Endodermal cell (in vitro differentiated cells): ENCODE results near the gene DVL1. TPM values are rescaled to one million over a fixed set of nuclear protein-coding genes. Genes with fewer than 3 reads are reported as not detected.

Experiments used
- DNase-seq: peaks from one replicate; pipeline ENCODE4 v3.0.0-alpha.2; 2017
- H3K27ac ChIP-seq: 2 replicates; pipeline ENCODE4 v1.5.1; 2013; ENCODE audit warnings: mild to moderate bottlenecking, low read depth, low read length, moderate library complexity
- H3K27me3 ChIP-seq: 2 replicates; pipeline ENCODE4 v1.6.1; 2013; ENCODE audit warnings: mild to moderate bottlenecking, low read length, moderate library complexity; ENCODE audit not compliant: insufficient read depth, control insufficient read depth, poor library complexity, severe bottlenecking
- H3K36me3 ChIP-seq: 2 replicates; pipeline ENCODE4 v1.7.0; 2013; ENCODE audit warnings: mild to moderate bottlenecking, low read length, moderate library complexity; ENCODE audit not compliant: control insufficient read depth, insufficient read depth
- H3K4me1 ChIP-seq: one replicate; pipeline ENCODE4 v1.7.0; 2013; ENCODE audit warnings: low read length; ENCODE audit not compliant: control insufficient read depth, insufficient read depth
- H3K4me3 ChIP-seq: 2 replicates; pipeline ENCODE4 v1.5.1; 2013; ENCODE audit warnings: mild to moderate bottlenecking, low read length, moderate library complexity
- H3K9ac ChIP-seq: 2 replicates; pipeline ENCODE4 v1.6.1; 2013; ENCODE audit warnings: mild to moderate bottlenecking, low read length, moderate library complexity; ENCODE audit not compliant: poor library complexity, severe bottlenecking; ENCODE audit errors: extremely low read depth
- H3K9me3 ChIP-seq: 2 replicates; pipeline ENCODE4 v1.6.1; 2013; ENCODE audit warnings: mild to moderate bottlenecking, low read length, moderate library complexity; ENCODE audit not compliant: control insufficient read depth
- H3K27ac Mint-ChIP-seq: 2 replicates; pipeline ENCODE4 v1.8.0; 2020; ENCODE audit warnings: mixed read lengths
- H3K27me3 Mint-ChIP-seq: 2 replicates; pipeline ENCODE4 v1.8.0; 2021; ENCODE audit warnings: mild to moderate bottlenecking, mixed read lengths; ENCODE audit not compliant: insufficient read depth
- H3K36me3 Mint-ChIP-seq: 2 replicates; pipeline ENCODE4 v1.8.0; 2020; ENCODE audit warnings: low read depth, mixed read lengths
- H3K4me1 Mint-ChIP-seq: 2 replicates; pipeline ENCODE4 v1.8.0; 2020; ENCODE audit warnings: mixed read lengths
- H3K4me3 Mint-ChIP-seq: 2 replicates; pipeline ENCODE4 v1.8.0; 2020; ENCODE audit warnings: mild to moderate bottlenecking, moderate library complexity, mixed read lengths
- H3K9me3 Mint-ChIP-seq: 2 replicates; pipeline ENCODE4 v1.8.0; 2020; ENCODE audit warnings: mild to moderate bottlenecking, mixed read lengths
- CTCF ChIP-seq: fragments of 200-600 bp; sonication (generic); conservative IDR thresholded peaks from 2 replicates; pipeline ENCODE4 v1.5.0; 2021; ENCODE audit warnings: antibody characterized with exemption, mild to moderate bottlenecking
- WGBS, 2 experiments: methylation state at CpG; one replicate each; pipeline versions ENCODE4 v1.1.5 to v1.1.7; 2013; ENCODE audit warnings: missing lambda C conversion rate in 2 of 2, mixed read lengths in 1 of 2; ENCODE audit not compliant: insufficient coverage in 1 of 2, insufficient read length in 1 of 2; 5-methylcytosine and 5-hydroxymethylcytosine counted together
- total RNA-seq, 2 donors: library from RNA; stranded (reverse); fragmentation: NEBNext Ultra II Directional in 1 of 2; extraction: Animal tissue kit (Norgen Biotek cat#: 25700) in 1 of 2; gene quantifications; 2 replicates in 1 of 2; 3 replicates in 1 of 2; pipeline ENCODE4 v1.2.1, GENCODE V29; 2021

The DVL1 gene
- total RNA-seq, 2 donors from 2014 or later, result 71.9 to 73.3 TPM

- Mint-ChIP-seq H3K27ac (no peak overlapping the region), H3K27me3 (no peaks in the 10 kb centered on the region), H3K4me1 (peaks cover 2% of the 10 kb centered on the region), H3K36me3 (peaks cover 15% of the 10 kb centered on the region), H3K9me3 (no peaks in the 10 kb centered on the region), H3K4me3 (no peak overlapping the region)
- no peak overlapping the region for H3K4me3 ChIP-seq
- H3K4me1 ChIP-seq, result peaks cover 5% of the 10 kb centered on the region
- 88 to 91% methylated on average over 11 to 15 of the region's 15 CpGs for WGBS, 2 experiments
- peak; percentile 75 for TF ChIP-seq CTCF
- H3K27me3 ChIP-seq, result no peaks in the 10 kb centered on the region
- H3K9ac ChIP-seq, result no peak overlapping the region
- H3K9me3 ChIP-seq, result no peaks in the 10 kb centered on the region
- H3K36me3 ChIP-seq, result peaks cover 14% of the 10 kb centered on the region
- no peak overlapping the region for H3K27ac ChIP-seq
- peak; percentile 82 for DNase-seq
These were observed 4.4 kb downstream of the DVL1 start for GRCh38 chr1:1344655-1345361.

DNA sequence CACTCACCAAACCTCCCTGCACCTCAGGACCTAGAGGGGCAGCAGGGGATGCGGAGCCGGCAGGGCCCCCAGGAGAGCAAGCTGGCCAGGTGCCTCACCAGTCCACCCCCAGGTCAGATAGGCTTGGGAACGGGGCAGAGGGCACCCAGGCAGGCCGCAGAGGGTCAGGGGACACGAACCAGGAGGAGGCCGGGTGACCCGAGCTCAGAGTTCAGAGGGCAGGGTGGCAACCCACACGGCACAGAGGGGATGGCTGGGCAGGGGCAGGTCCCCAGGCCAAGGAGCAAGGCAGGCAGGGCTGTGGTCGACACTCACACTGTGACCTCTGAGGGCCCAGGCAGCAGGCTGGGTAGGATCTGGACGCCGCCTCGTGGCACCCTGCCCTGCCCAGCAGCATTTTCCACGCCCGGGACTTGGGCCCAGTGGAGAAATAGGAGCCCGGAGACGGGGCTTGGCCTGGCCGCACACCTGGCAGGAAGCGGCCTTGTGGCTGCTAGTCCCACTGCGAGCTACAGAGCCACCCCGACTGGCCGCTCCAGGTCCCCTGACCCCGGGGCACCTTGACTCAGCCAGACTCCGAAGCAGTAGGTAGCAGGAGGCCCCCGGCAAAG, 5.3 kb downstream of the DVL1 start:
- H3K4me3 Mint-ChIP-seq, result no peak overlapping the region
- peaks cover 2% of the 10 kb centered on the region for H3K4me1 Mint-ChIP-seq
- Histone ChIP-seq H3K4me3 (no peak overlapping the region), H3K9me3 (no peaks in the 10 kb centered on the region), H3K4me1 (peaks cover 5% of the 10 kb centered on the region), H3K27ac (no peak overlapping the region), H3K27me3 (no peaks in the 10 kb centered on the region), H3K36me3 (peaks cover 14% of the 10 kb centered on the region), H3K9ac (no peak overlapping the region)
- H3K27me3 Mint-ChIP-seq, result no peaks in the 10 kb centered on the region
- H3K9me3 Mint-ChIP-seq, result no peaks in the 10 kb centered on the region
- H3K27ac Mint-ChIP-seq, result no peak overlapping the region
- H3K36me3 Mint-ChIP-seq, result peaks cover 18% of the 10 kb centered on the region
- 93 to 95% methylated on average over 10 to 24 of the region's 24 CpGs for WGBS, 2 experiments
- no peak for TF ChIP-seq CTCF
- DNase-seq, result no peak

GRCh38 chr1:1342584-1343115, 6.6 kb downstream of the DVL1 start:
- Mint-ChIP-seq H3K27me3 (no peaks in the 10 kb centered on the region), H3K27ac (no peak overlapping the region), H3K36me3 (peaks cover 22% of the 10 kb centered on the region), H3K4me1 (no peaks in the 10 kb centered on the region), H3K9me3 (no peaks in the 10 kb centered on the region), H3K4me3 (no peak overlapping the region)
- no peak overlapping the region for H3K4me3 ChIP-seq
- 94 to 95% methylated on average over 10 to 18 of the region's 18 CpGs for WGBS, 2 experiments
- no peaks in the 10 kb centered on the region for H3K27me3 ChIP-seq
- H3K27ac ChIP-seq, result no peak overlapping the region
- H3K4me1 ChIP-seq, result peaks cover 5% of the 10 kb centered on the region
- H3K36me3 ChIP-seq, result peaks cover 14% of the 10 kb centered on the region
- H3K9ac ChIP-seq, result no peak overlapping the region
- no peaks in the 10 kb centered on the region for H3K9me3 ChIP-seq
- DNase-seq, result no peak
- TF ChIP-seq CTCF, result no peak
